ENCODE results near the gene MYZAP. TPM values are rescaled to one million over a fixed set of nuclear protein-coding genes. Genes with fewer than 3 reads are reported as not detected.
A peak's percentile ranks its signal among the peaks of the same experiment; 100 is the strongest.

Gene MYZAP
- total and polyA plus RNA-seq, 2 of the 13 experiments (the other 11 are each of a cell fraction or from before 2014, with no cell fraction given): not detected

GRCh38 chr15:57580428-57580827, 11.3 kb upstream of the MYZAP start:
- WGBS (ENCODE audit: low lambda C conversion rate): 64% methylated on average over 8 of the region's 8 CpGs
- no peak for FAIRE-seq
- CTCF ChIA-PET (ENCODE audit: low intra/inter-chr PET ratio, low total read pairs): no interaction called here

GRCh38 chr15:57580866-57581265, 10.8 kb upstream of the MYZAP start:
- no TSS peak for BruUV-seq (replicated peaks)
- TF ChIP-seq ZNF496 (CRISPR knock-in tag; IDR thresholded peaks at IDR 0.05; ENCODE audit: insufficient replicate concordance) (no peak), HNF4G (IDR thresholded peaks at IDR 0.05; ENCODE audit: borderline replicate concordance, low read depth, low read length) (peak; percentile 44; the same call in 1 of the 2 replicates), HNF4G (CRISPR knock-in tag; IDR thresholded peaks at IDR 0.05; ENCODE audit: borderline replicate concordance, low read depth) (no peak), ZMYM2 (CRISPR knock-in tag; IDR thresholded peaks at IDR 0.05) (no peak), TCF7L2 (IDR thresholded peaks at IDR 0.05; ENCODE audit: low read depth, low read length) (no peak), ETV6 (CRISPR knock-in tag; conservative IDR thresholded peaks at IDR 0.05) (no peak), ZBTB8A (CRISPR knock-in tag; IDR thresholded peaks at IDR 0.05; ENCODE audit: borderline replicate concordance, low read depth) (no peak), NFRKB (IDR thresholded peaks at IDR 0.05) (no peak), ZNF724P (CRISPR knock-in tag; IDR thresholded peaks at IDR 0.05; ENCODE audit: borderline replicate concordance) (no peak), ZNF83 (CRISPR knock-in tag; IDR thresholded peaks at IDR 0.05; ENCODE audit: borderline replicate concordance) (no peak), EHMT2 (IDR thresholded peaks at IDR 0.05; ENCODE audit: borderline replicate concordance, low read depth, low read length) (peak; percentile 7; the same call in 1 of the 2 replicates), REL (CRISPR knock-in tag; conservative IDR thresholded peaks at IDR 0.05) (no peak), ZNF414 (CRISPR knock-in tag; IDR thresholded peaks at IDR 0.05) (no peak), ZMAT3 (CRISPR knock-in tag; conservative IDR thresholded peaks at IDR 0.05) (no peak), ZNF33A (CRISPR knock-in tag; IDR thresholded peaks at IDR 0.05; ENCODE audit: borderline replicate concordance) (no peak), NFYC (CRISPR knock-in tag; IDR thresholded peaks at IDR 0.05) (no peak), ZBTB3 (CRISPR knock-in tag; IDR thresholded peaks at IDR 0.05; ENCODE audit: borderline replicate concordance, low read depth) (no peak), KLF13 (CRISPR knock-in tag; IDR thresholded peaks at IDR 0.05) (no peak), HNRNPH1 (optimal IDR thresholded peaks at IDR 0.05; ENCODE audit: low read depth, low read length) (no peak), ZFP37 (CRISPR knock-in tag; IDR thresholded peaks at IDR 0.05; ENCODE audit: borderline replicate concordance) (no peak)

More at GRCh38 chr15:57580428-57580827, 11.3 kb upstream of the MYZAP start:
- TF ChIP-seq KLF16 (CRISPR knock-in tag; IDR thresholded peaks at IDR 0.05): no peak
- TF ChIP-seq GZF1 (CRISPR knock-in tag; IDR thresholded peaks at IDR 0.05): no peak
- Histone ChIP-seq H4K20me1 (ENCODE audit: insufficient read depth, low read length) (no peaks in the 10 kb centered on the region), H3K27ac (ENCODE audit: extremely low read length, insufficient read depth, low read length) (no peak overlapping the region), H3K27me3 (ENCODE audit: control insufficient read depth in 1 of 2, insufficient read depth in 2 of 2, low read length in 2 of 2) (no peaks in the 10 kb centered on the region), H3K4me2 (ENCODE audit: low read depth, low read length) (peak overlapping the region; percentile 44), H3K9me3 (ENCODE audit: low read length) (peaks cover 20% of the 10 kb centered on the region), H3K79me2 (ENCODE audit: insufficient read depth, low read length) (no peaks in the 10 kb centered on the region), H2AFZ (ENCODE audit: low read length) (no peak overlapping the region), H3K36me3 (replicated peaks in 1 of 2; ENCODE audit: control insufficient read depth in 1 of 2, insufficient read depth in 2 of 2, low read length in 2 of 2) (no peaks in the 10 kb centered on the region), H3K4me1 (ENCODE audit: insufficient read depth, low read length) (peaks cover 18% of the 10 kb centered on the region), H3K9ac (ENCODE audit: insufficient read depth, low read depth, low read length) (no peak overlapping the region), H3K4me3 (replicated peaks in 1 of 3; ENCODE audit: insufficient read depth in 1 of 3, low read depth in 2 of 3, low read length in 3 of 3) (0 out of 6 replicates have a peak overlapping the region, but pooled peaks of 1 of the 3 experiments have one; percentile 3)
- BruUV-seq (replicated peaks): no TSS peak
- in situ Hi-C loops (cut with HindIII; ENCODE audit: extremely low pct_ligation_motif_present, low pct_unique_long_range_greater_than_20kb) (no loop called here), intact Hi-C loops (cut with micrococcal nuclease; ENCODE audit: unreplicated experiment) (no loop called here)
- ATAC-seq: peak; percentile 18
- DNase-seq (ENCODE audit: low spot score): no peak
- POLR2A ChIA-PET: no interaction called here

More at GRCh38 chr15:57580866-57581265, 10.8 kb upstream of the MYZAP start:
- DNase-seq (ENCODE audit: low spot score) (peak; percentile 69), ATAC-seq (peak; percentile 95), FAIRE-seq (peak; percentile 87)
- Histone ChIP-seq H3K4me1 (ENCODE audit: insufficient read depth, low read length) (peaks cover 18% of the 10 kb centered on the region), H3K9me3 (ENCODE audit: low read length) (peaks cover 20% of the 10 kb centered on the region), H2AFZ (ENCODE audit: low read length) (no peak overlapping the region), H3K4me3 (replicated peaks in 1 of 3; ENCODE audit: insufficient read depth in 1 of 3, low read depth in 2 of 3, low read length in 3 of 3) (0 out of 6 replicates have a peak overlapping the region, but pooled peaks of 1 of the 3 experiments have one; percentile 3), H3K36me3 (replicated peaks in 1 of 2; ENCODE audit: control insufficient read depth in 1 of 2, insufficient read depth in 2 of 2, low read length in 2 of 2) (no peaks in the 10 kb centered on the region), H4K20me1 (ENCODE audit: insufficient read depth, low read length) (no peaks in the 10 kb centered on the region), H3K27ac (ENCODE audit: extremely low read length, insufficient read depth, low read length) (no peak overlapping the region), H3K27me3 (ENCODE audit: control insufficient read depth in 1 of 2, insufficient read depth in 2 of 2, low read length in 2 of 2) (no peaks in the 10 kb centered on the region), H3K79me2 (ENCODE audit: insufficient read depth, low read length) (no peaks in the 10 kb centered on the region), H3K4me2 (ENCODE audit: low read depth, low read length) (peak overlapping the region; percentile 44), H3K9ac (ENCODE audit: insufficient read depth, low read depth, low read length) (no peak overlapping the region)
- WGBS (ENCODE audit: low lambda C conversion rate): 0% methylated on average over 5 of the region's 5 CpGs
- POLR2A ChIA-PET: no interaction called here
- in situ Hi-C loops (cut with HindIII; ENCODE audit: extremely low pct_ligation_motif_present, low pct_unique_long_range_greater_than_20kb): no loop called here
- CTCF ChIA-PET (ENCODE audit: low intra/inter-chr PET ratio, low total read pairs): no interaction called here
- intact Hi-C loops (cut with micrococcal nuclease; ENCODE audit: unreplicated experiment): no loop called here
